Raji (cell line): Measurements from ENCODE around the gene RAB3B.

ENCODE experiments used
- POLR2A ChIP-seq: IDR thresholded peaks from 2 replicates; pipeline ENCODE4 v1.6.1; 2011; ENCODE audit warnings: low read depth, low read length, control low read depth; ENCODE audit not compliant: insufficient read depth

Gene RAB3B

GRCh38 chr1:51997974-51998382 is 7.5 kb upstream of the RAB3B start:
- no peak for TF ChIP-seq POLR2A

GRCh38 chr1:51989582-51990477 is 670 bp downstream of the RAB3B start:
- TF ChIP-seq POLR2A: no peak

GRCh38 chr1:51988254-51988653 is 2.2 kb downstream of the RAB3B start:
- no peak for TF ChIP-seq POLR2A

GRCh38 chr1:51986718-51987117 is 3.8 kb downstream of the RAB3B start:
- no peak for TF ChIP-seq POLR2A

GRCh38 chr1:51982161-51982560 is 8.3 kb downstream of the RAB3B start:
- TF ChIP-seq POLR2A: no peak

- no peak for TF ChIP-seq POLR2A
These were observed 8.9 kb downstream of the RAB3B start for GRCh38 chr1:51981555-51981954.

- no peak for TF ChIP-seq POLR2A
These were observed 12.4 kb downstream of the RAB3B start for GRCh38 chr1:51978099-51978498.

GRCh38 chr1:51976846-51977602 is 13.5 kb downstream of the RAB3B start:
- no peak for TF ChIP-seq POLR2A

DNA sequence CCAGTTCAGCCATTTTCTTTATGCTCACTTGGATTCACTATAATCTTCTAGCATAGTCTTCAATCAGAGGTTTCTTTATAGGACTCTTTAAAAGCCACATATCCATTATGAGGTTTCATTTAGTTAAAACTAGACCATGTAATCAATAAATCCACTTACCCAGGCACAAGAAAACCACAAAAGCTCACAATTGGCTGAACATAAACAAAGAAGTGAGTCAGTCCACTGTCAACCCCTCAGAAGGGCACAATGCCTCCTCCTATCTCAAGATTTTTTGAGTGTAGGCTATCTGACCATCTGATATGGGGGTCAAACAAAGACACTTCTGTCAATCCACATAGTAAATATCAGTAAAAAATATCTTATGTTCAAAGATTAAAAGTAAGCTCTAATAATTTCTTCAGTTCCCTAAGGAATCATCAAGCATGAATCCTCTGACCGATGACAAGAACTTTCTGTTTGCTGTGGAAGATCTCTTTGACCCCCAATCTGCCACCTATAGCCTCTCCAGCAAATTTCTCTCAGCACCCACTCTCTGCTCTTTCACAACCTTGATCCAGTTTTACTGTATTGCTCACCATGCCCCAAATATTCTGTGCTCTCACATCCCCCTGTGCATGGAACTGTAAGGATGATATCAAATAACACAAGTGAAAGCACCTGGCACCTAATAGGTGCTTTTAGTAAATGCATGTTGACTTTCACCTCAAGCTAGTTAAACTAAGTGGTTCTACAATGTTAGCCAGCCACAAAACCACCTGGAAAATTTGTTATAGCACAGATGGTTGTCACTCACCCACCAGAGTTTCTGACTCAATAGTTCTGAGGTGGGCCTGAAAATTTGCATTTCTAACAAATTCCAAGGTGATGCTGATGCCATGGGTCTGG is 16.7 kb downstream of the RAB3B start:
- no peak for TF ChIP-seq POLR2A

GRCh38 chr1:51969038-51969705 is 21.3 kb downstream of the RAB3B start:
- no peak for TF ChIP-seq POLR2A

GRCh38 chr1:51968632-51969031 is 21.9 kb downstream of the RAB3B start:
- TF ChIP-seq POLR2A: no peak

GRCh38 chr1:51966559-51966958 is 23.9 kb downstream of the RAB3B start:
- TF ChIP-seq POLR2A: no peak

DNA sequence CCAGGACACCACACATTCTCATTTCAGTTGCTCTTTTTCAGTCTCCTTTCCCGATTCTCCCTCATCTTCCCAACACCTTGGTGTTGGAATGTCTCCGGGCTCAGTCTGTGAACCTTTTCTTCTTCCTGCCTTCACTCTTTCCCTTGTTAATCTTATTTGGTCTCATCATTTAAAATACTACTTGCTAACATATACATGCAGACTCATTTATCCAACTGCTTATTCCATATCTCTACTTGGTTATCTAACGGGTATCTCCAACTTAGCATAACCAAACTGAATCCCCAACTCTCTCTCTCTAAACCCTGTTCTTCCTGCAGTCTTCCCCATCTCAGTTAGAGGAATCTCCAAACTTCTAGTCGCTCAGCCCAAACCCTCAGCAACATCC is 26.2 kb downstream of the RAB3B start:
- no peak for TF ChIP-seq POLR2A

GRCh38 chr1:51963592-51964308 is 26.8 kb downstream of the RAB3B start:
- no peak for TF ChIP-seq POLR2A
